GM12878 (cell line): Measurements from ENCODE around the gene ELMO3. TPM values are rescaled to one million over a fixed set of nuclear protein-coding genes. Genes with fewer than 3 reads are reported as not detected.

Experiments
- ATAC-seq: fragments of 200-7000 bp; cut with Tn5 transposase; 3 replicates; pipeline ENCODE4 v1.9.1; 2020; ENCODE audit warnings: mild to moderate bottlenecking, moderate library complexity
- BruUV-seq: library from RNA; stranded (reverse); fragments of 400-500 nt; replicated peaks from 2 replicates; lab custom pipeline; 2021; lab: Mats Ljungman, UMichigan
- CTCF ChIA-PET: fragments of 300-600 bp; sonication (Branson Sonifier 250); formaldehyde crosslinking; extraction: SDS; loops from one replicate; lab custom pipeline; 2021; ENCODE audit warnings: inconsistent platforms; lab: Yijun Ruan, JAX
- POLR2A ChIA-PET: fragments of 350-600 bp; formaldehyde crosslinking; extraction: SDS; loops from one replicate; lab custom pipeline; 2021; ENCODE audit warnings: inconsistent platforms; lab: Charles Lee
- RAD21 ChIA-PET: fragments of 300-600 bp; sonication (Branson Sonifier 250); formaldehyde crosslinking; loops from one replicate; lab custom pipeline; 2023; ENCODE audit warnings: antibody characterized with exemption; ENCODE audit not compliant: unreplicated experiment; lab: Charles Lee
- SMC1A ChIA-PET: fragments of 300-600 bp; sonication (Branson Sonifier 250); formaldehyde crosslinking; loops from one replicate; lab custom pipeline; 2023; ENCODE audit not compliant: unreplicated experiment, uncharacterized antibody; lab: Charles Lee
- DNase-seq: peaks from one replicate; pipeline ENCODE4 v3.0.0-alpha.2; 2011; ENCODE audit warnings: low read depth, low spot score
- FAIRE-seq: peaks from 3 replicates; lab custom pipeline; 2011; peaks lifted over from hg19 to GRCh38; lab: Jason Lieb, UNC
- H2AFZ ChIP-seq: 2 replicates; pipeline ENCODE4 v1.6.0; 2011; ENCODE audit warnings: low read depth, low read length, control low read depth; ENCODE audit not compliant: control insufficient read depth
- H3K27ac ChIP-seq: 2 replicates; pipeline ENCODE4 v1.5.1; 2011; ENCODE audit warnings: control low read depth; ENCODE audit not compliant: control insufficient read depth, insufficient read depth
- H3K27me3 ChIP-seq, 2 experiments: replicated peaks in 1 of 2; 2 replicates each; pipeline versions ENCODE4 v1.6.0 to v1.6.1; 2011; ENCODE audit warnings: low read length in 1 of 2; ENCODE audit not compliant: control insufficient read depth in 2 of 2, insufficient read depth in 2 of 2
- H3K36me3 ChIP-seq, 2 experiments: 2 replicates each; pipeline ENCODE4 v1.5.1; 2011; ENCODE audit warnings: low read length in 1 of 2; ENCODE audit not compliant: control insufficient read depth in 2 of 2, insufficient read depth in 2 of 2
- H3K4me1 ChIP-seq: 2 replicates; pipeline ENCODE4 v1.6.1; 2011; ENCODE audit warnings: mild to moderate bottlenecking, low read length, moderate library complexity, mixed read lengths; ENCODE audit not compliant: control insufficient read depth, insufficient read depth
- H3K4me2 ChIP-seq: 2 replicates; pipeline ENCODE4 v1.6.0; 2011; ENCODE audit warnings: control low read depth; ENCODE audit not compliant: control insufficient read depth, insufficient read depth
- H3K4me3 ChIP-seq: fragments of 200-600 bp; sonication (generic); 2 replicates; pipeline ENCODE4 v1.5.1; 2016
- H3K79me2 ChIP-seq: 2 replicates; pipeline ENCODE4 v1.6.0; 2011; ENCODE audit warnings: low read length; ENCODE audit not compliant: control insufficient read depth, insufficient read depth
- H3K9ac ChIP-seq: 2 replicates; pipeline ENCODE4 v1.8.0; 2011; ENCODE audit warnings: low read length, control low read depth, mixed read lengths; ENCODE audit not compliant: control insufficient read depth, insufficient read depth
- H3K9me3 ChIP-seq: replicated peaks from 3 replicates; pipeline ENCODE4 v1.5.1; 2011; ENCODE audit warnings: mild to moderate bottlenecking, low read length; ENCODE audit not compliant: control insufficient read depth, insufficient read depth
- H4K20me1 ChIP-seq: 2 replicates; pipeline ENCODE4 v1.6.0; 2011; ENCODE audit not compliant: control insufficient read depth, insufficient read depth
- ASH2L ChIP-seq: fragments of 300-600, 200-600 bp; sonication (generic); IDR thresholded peaks from 2 replicates; pipeline ENCODE4 v1.6.1; 2017; ENCODE audit warnings: low read depth, mild to moderate bottlenecking, borderline replicate concordance
- CBFB ChIP-seq: IDR thresholded peaks from 2 replicates; pipeline ENCODE4 v1.6.1; 2016; ENCODE audit warnings: antibody characterized with exemption, low read depth
- CREB1 ChIP-seq: IDR thresholded peaks from 2 replicates; pipeline ENCODE4 v1.6.1; 2012; ENCODE audit warnings: low read depth, mild to moderate bottlenecking, inconsistent platforms
- EP300 ChIP-seq, 2 experiments: fragments of 150-350 bp in 1 of 2; IDR thresholded peaks; 2 replicates each; pipeline ENCODE4 v1.6.1; 2011 to 2012; ENCODE audit warnings: low read depth in 2 of 2, low read length in 2 of 2, borderline replicate concordance in 1 of 2, improper control_type of control experiment in 1 of 2, inconsistent platforms in 1 of 2; ENCODE audit not compliant: control insufficient read depth in 1 of 2
- EZH2 ChIP-seq: IDR thresholded peaks from 2 replicates; pipeline ENCODE4 v1.6.1; 2012; ENCODE audit warnings: low read depth, mild to moderate bottlenecking, control low read depth, inconsistent platforms, low read length, borderline replicate concordance; ENCODE audit not compliant: control insufficient read depth
- GATAD2B ChIP-seq: fragments of 450-650 bp; conservative IDR thresholded peaks from 2 replicates; pipeline ENCODE4 v1.6.1; 2017; ENCODE audit warnings: low read depth, mild to moderate bottlenecking, moderate library complexity
- HCFC1 ChIP-seq: fragments of 150-350 bp; IDR thresholded peaks from 2 replicates; pipeline ENCODE4 v1.6.1; 2014; ENCODE audit warnings: low read length
- KLF5 ChIP-seq: fragments of 450-650 bp; IDR thresholded peaks from 2 replicates; pipeline ENCODE4 v1.6.1; 2014; ENCODE audit warnings: mild to moderate bottlenecking; ENCODE audit not compliant: partially characterized antibody
- NFYB ChIP-seq: IDR thresholded peaks from 2 replicates; pipeline ENCODE4 v1.6.1; 2011; ENCODE audit warnings: low read depth, mild to moderate bottlenecking, low read length, improper control_type of control experiment, moderate library complexity; ENCODE audit not compliant: insufficient read depth
- NR2C2 ChIP-seq: IDR thresholded peaks from 2 replicates; pipeline ENCODE4 v1.6.1; 2011; ENCODE audit warnings: borderline replicate concordance, low read depth; ENCODE audit not compliant: control insufficient read depth, insufficient read length
- PAX8 ChIP-seq: fragments of 450-650 bp; IDR thresholded peaks from 2 replicates; pipeline ENCODE4 v1.6.1; 2017; ENCODE audit warnings: mild to moderate bottlenecking, moderate library complexity
- POLR2A ChIP-seq: IDR thresholded peaks from 2 replicates; pipeline ENCODE4 v1.6.1; 2011; ENCODE audit warnings: low read depth, mild to moderate bottlenecking, low read length
- RAD21 ChIP-seq: IDR thresholded peaks from 2 replicates; pipeline ENCODE4 v1.6.1; 2011; ENCODE audit warnings: mild to moderate bottlenecking, low read depth, low read length, moderate library complexity; ENCODE audit not compliant: insufficient read depth
- RAD51 ChIP-seq: fragments of 450-650 bp; IDR thresholded peaks from 2 replicates; pipeline ENCODE4 v1.6.1; 2016; ENCODE audit warnings: moderate library complexity, mild to moderate bottlenecking, inconsistent platforms
- SMAD5 ChIP-seq: IDR thresholded peaks from 2 replicates; pipeline ENCODE4 v1.6.1; 2016; ENCODE audit warnings: antibody characterized with exemption, low read depth
- TAF1 ChIP-seq: IDR thresholded peaks from 2 replicates; pipeline ENCODE4 v1.6.1; 2011; ENCODE audit warnings: mild to moderate bottlenecking, low read depth, low read length, borderline replicate concordance
- WRNIP1 ChIP-seq: IDR thresholded peaks from 2 replicates; pipeline ENCODE4 v1.6.1; 2011; ENCODE audit warnings: low read depth, low read length, improper control_type of control experiment, borderline replicate concordance
- ZNF24 ChIP-seq: fragments of 450-650 bp; IDR thresholded peaks from 2 replicates; pipeline ENCODE4 v1.6.1; 2017; ENCODE audit warnings: antibody characterized with exemption, mild to moderate bottlenecking
- ZNF274 ChIP-seq: IDR thresholded peaks from one replicate; pipeline ENCODE4 v1.8.0; 2011; ENCODE audit not compliant: insufficient read length, insufficient read depth
- WGBS: methylation state at CpG from one replicate; pipeline ENCODE4 v1.1.6; 2016; ENCODE audit warnings: low lambda C conversion rate; ENCODE audit not compliant: insufficient replicate concordance, insufficient coverage; ENCODE audit errors: missing lambda C conversion rate; 5-methylcytosine and 5-hydroxymethylcytosine counted together
- in situ Hi-C: fragments of 300-500 bp; cut with MboI; formaldehyde crosslinking; loops from 9 replicates; pipeline ENCODE4 v1.14.3; 2018; ENCODE audit warnings: mixed read lengths
- intact Hi-C: fragments of 100-400 bp; cut with micrococcal nuclease; formaldehyde crosslinking; loops from one replicate; pipeline ENCODE4 v1.14.2; 2022; ENCODE audit not compliant: unreplicated experiment
- polyA plus RNA-seq, 11 experiments: library from polyadenylated mRNA; depleted of rRNA in 4 of 11; unstranded in 6 of 11; stranded (reverse) in 5 of 11; fragments of >200 nt; fragmentation: Nextera tagmentation in 4 of 11; fragmentation: Illumina TruSeq in 1 of 11; extraction: Ambion mirVana in 4 of 11; extraction: Trizol in 1 of 11; gene quantifications; 1 replicate in 1 of 11; 2 replicates in 10 of 11; pipeline versions ENCODE4 v1.2.1 to v1.2.3, GENCODE V29; 2011 to 2016; ENCODE audit warnings: inconsistent platforms in 2 of 11, missing spikeins in 2 of 11, low read depth in 1 of 11
- total RNA-seq, 4 experiments: library from RNA; depleted of rRNA in 3 of 4; stranded (reverse); fragments of >200 nt in 3 of 4; fragmentation: Illumina TruSeq in 1 of 4; extraction: Trizol in 1 of 4; gene quantifications; 2 replicates each; pipeline versions ENCODE4 v1.2.1 to v1.2.3, GENCODE V29; 2013 to 2021
- TF ChIP-seq, protein P1 (sequence below): IDR thresholded peaks from 2 replicates; pipeline ENCODE4 v1.6.1; 2012; ENCODE audit warnings: low read depth, low read length, improper control_type of control experiment
- TF ChIP-seq, protein P2 (sequence below): fragments of 450-650 bp; IDR thresholded peaks from 2 replicates; pipeline ENCODE4 v1.6.1; 2018; ENCODE audit warnings: borderline replicate concordance, mild to moderate bottlenecking; ENCODE audit not compliant: partially characterized antibody

Gene ELMO3
- total and polyA plus RNA-seq, 10 of the 15 experiments (the other 5 are each of a cell fraction or from before 2014, with no cell fraction given), result 0.05 to 4.7 (median 0.96) TPM; not detected in 1

DNA sequence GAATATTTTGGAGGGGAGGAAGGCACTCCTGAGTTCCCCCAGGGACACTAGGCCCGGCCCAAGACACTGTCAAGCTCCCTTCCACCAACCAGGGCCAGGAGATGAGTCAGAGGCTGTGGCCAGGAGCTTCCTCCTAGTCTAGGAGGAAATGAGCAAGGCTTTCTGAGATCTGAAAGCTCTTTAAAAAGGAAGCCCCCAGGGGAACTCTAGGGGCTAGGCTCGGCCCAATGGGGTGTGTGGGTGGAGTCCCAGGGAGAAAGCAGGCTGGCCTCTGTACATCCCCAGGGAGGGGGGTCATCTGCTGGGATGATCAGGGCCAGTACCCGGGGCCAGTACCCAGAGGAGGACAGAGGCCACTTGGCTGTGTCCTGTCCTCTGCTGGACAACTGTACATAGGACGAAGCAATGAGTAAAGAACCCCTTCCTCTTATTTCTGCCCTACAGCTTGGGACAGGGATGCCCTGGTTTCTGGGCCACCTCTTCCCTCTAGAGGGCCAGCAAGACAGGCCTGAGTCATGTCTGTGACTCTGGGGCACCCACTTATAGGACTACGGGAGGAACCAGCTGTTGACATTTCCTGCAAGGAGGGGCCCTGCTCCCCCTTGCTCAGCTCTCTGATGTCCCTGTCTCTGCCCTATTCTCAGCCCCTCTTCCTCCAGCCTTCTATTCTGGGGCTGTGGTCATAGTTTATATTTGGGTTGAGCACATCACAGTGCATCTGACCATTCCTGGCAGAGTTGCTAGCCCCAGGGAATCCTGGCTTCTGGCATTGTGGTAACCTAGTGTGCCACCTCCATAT lies 45.7 kb downstream of the ELMO3 start:
- H3K4me2 ChIP-seq, result peak overlapping the region; percentile 99
- POLR2A ChIA-PET, result interaction anchor here (0.6 to 8.0 kb wide), 11 partner anchors 18 to 317 kb away, joined by 3 to 100 read pairs (median 4); partner anchors contain the start of genes ATP6V0D1, E2F4, FBXL8 and NOL3
- RAD21 ChIA-PET, result interaction anchor here (0.6 to 4.6 kb wide), 9 partner anchors 18 to 273 kb away, joined by 3 to 35 read pairs (median 4); partner anchors contain the start of genes ATP6V0D1, E2F4, PLEKHG4 and TMEM208
- H3K36me3 ChIP-seq, result no peaks in the 10 kb centered on the region; a peak in 2 of 4 replicates
- H3K9me3 ChIP-seq, result no peaks in the 10 kb centered on the region
- H3K27ac ChIP-seq, result peak overlapping the region; percentile 98
- H3K27me3 ChIP-seq, result no peaks in the 10 kb centered on the region; a peak in 1 of 4 replicates
- H3K9ac ChIP-seq, result peak overlapping the region; percentile 82
- WGBS, result 2% methylated on average over 5 of the region's 5 CpGs
- peak overlapping the region; percentile 97 for H3K4me3 ChIP-seq
- CTCF ChIA-PET, result interaction anchor here (0.7 to 4.9 kb wide), 14 partner anchors 16 to 292 kb away, joined by 3 to 29 read pairs (median 4); partner anchors contain the start of genes FBXL8, NOL3, TMEM208 and TRADD
- H3K4me1 ChIP-seq, result peaks cover 39% of the 10 kb centered on the region
- FAIRE-seq, result peak; percentile 86
- H3K79me2 ChIP-seq, result peaks cover 39% of the 10 kb centered on the region
- ATAC-seq, result peak; percentile 60
- H2AFZ ChIP-seq, result peak overlapping the region; percentile 62
- SMC1A ChIA-PET, result interaction anchor here (0.5 to 2.1 kb wide), 8 partner anchors 10 to 1445 kb away, joined by 3 to 17 read pairs (median 6); partner anchors contain the start of genes E2F4 and TMEM208
- TSS peak; percentile 38 for BruUV-seq
- peak; percentile 78 for DNase-seq
- in situ Hi-C loops (no loop called here), intact Hi-C loops (no loop called here)
- H4K20me1 ChIP-seq, result no peaks in the 10 kb centered on the region
- peak; percentile 77 for TF ChIP-seq POLR2A
- TF ChIP-seq, protein P1, sequence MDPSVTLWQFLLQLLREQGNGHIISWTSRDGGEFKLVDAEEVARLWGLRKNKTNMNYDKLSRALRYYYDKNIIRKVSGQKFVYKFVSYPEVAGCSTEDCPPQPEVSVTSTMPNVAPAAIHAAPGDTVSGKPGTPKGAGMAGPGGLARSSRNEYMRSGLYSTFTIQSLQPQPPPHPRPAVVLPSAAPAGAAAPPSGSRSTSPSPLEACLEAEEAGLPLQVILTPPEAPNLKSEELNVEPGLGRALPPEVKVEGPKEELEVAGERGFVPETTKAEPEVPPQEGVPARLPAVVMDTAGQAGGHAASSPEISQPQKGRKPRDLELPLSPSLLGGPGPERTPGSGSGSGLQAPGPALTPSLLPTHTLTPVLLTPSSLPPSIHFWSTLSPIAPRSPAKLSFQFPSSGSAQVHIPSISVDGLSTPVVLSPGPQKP, result no peak
- no peak for TF ChIP-seq KLF5
- no peak for TF ChIP-seq CBFB
- TF ChIP-seq RAD51, result no peak
- TF ChIP-seq, protein P2, sequence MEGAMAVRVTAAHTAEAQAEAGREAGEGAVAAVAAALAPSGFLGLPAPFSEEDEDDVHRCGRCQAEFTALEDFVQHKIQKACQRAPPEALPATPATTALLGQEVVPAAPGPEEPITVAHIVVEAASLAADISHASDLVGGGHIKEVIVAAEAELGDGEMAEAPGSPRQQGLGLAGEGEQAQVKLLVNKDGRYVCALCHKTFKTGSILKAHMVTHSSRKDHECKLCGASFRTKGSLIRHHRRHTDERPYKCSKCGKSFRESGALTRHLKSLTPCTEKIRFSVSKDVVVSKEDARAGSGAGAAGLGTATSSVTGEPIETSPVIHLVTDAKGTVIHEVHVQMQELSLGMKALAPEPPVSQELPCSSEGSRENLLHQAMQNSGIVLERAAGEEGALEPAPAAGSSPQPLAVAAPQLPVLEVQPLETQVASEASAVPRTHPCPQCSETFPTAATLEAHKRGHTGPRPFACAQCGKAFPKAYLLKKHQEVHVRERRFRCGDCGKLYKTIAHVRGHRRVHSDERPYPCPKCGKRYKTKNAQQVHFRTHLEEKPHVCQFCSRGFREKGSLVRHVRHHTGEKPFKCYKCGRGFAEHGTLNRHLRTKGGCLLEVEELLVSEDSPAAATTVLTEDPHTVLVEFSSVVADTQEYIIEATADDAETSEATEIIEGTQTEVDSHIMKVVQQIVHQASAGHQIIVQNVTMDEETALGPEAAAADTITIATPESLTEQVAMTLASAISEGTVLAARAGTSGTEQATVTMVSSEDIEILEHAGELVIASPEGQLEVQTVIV, result no peak
- no peak for TF ChIP-seq RAD21
- TF ChIP-seq WRNIP1, result no peak
- no peak for TF ChIP-seq ZNF24
- 0 out of 4 replicates have a peak, but pooled peaks of 1 of the 2 experiments have one; percentile 14 for TF ChIP-seq EP300 (IDR thresholded peaks at IDR 0.05; ENCODE audit: borderline replicate concordance in 1 of 2, control insufficient read depth in 1 of 2, low read depth in 2 of 2, low read length in 2 of 2)
- TF ChIP-seq GATAD2B, result no peak; the same call in 1 of the 2 replicates
- TF ChIP-seq NFYB, result peak; percentile 80
- TF ChIP-seq HCFC1, result no peak
- no peak for TF ChIP-seq EZH2
- TF ChIP-seq SMAD5, result no peak; the same call in 1 of the 2 replicates
- TF ChIP-seq NR2C2, result no peak
- no peak for TF ChIP-seq ASH2L
- no peak for TF ChIP-seq ZNF274
- no peak for TF ChIP-seq CREB1
- TF ChIP-seq TAF1, result peak; percentile 43; the same call in 1 of the 2 replicates
- no peak for TF ChIP-seq PAX8
